GM13976 (cell line): ENCODE results near the gene FSTL5.

Experiments
- DNase-seq: peaks from one replicate; pipeline ENCODE4 v3.0.0; 2012; ENCODE audit warnings: low spot score
- CTCF ChIP-seq: IDR thresholded peaks from 2 replicates; pipeline ENCODE4 v1.5.1; 2012; ENCODE audit warnings: borderline replicate concordance, mild to moderate bottlenecking; ENCODE audit not compliant: insufficient read depth; ENCODE audit errors: extremely low read depth, missing control alignments, control extremely low read depth
- in situ Hi-C: fragments of 300-500 bp; cut with MboI; formaldehyde crosslinking; loops from one replicate; pipeline ENCODE4 v1.12.0; 2022; ENCODE audit warnings: low sequenced_read_pairs, mixed read lengths, inconsistent platforms; ENCODE audit not compliant: unreplicated experiment

Gene FSTL5

GRCh38 chr4:161382655-161383054 lies 781.1 kb downstream of the FSTL5 start:
- in situ Hi-C loops, result no loop called here
- no peak for TF ChIP-seq CTCF
- no peak for DNase-seq

- no peak for TF ChIP-seq CTCF
- no peak for DNase-seq
- in situ Hi-C loops, result no loop called here
Measured at GRCh38 chr4:161376275-161376674, 787.5 kb downstream of the FSTL5 start.

DNA sequence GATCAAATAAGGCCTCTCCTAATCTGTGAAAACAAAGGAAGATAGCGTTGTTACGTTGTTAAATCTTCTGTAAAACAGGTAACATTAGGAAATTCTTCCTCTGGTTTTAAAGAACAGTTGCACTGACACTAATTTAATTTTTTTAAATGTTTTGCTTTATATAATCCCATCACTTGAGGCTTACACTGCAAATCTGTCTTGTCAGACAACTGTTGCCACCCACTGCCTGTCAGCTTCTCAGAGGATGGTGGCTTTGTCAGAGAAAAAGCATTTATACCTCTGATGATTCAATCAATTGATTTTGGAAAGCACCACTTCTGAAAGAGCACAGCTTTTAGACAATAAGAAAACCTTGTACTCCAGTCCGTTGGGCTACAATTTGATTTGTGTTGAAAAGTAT lies 799.1 kb downstream of the FSTL5 start:
- in situ Hi-C loops, result no loop called here
- no peak for TF ChIP-seq CTCF
- DNase-seq, result no peak

- no peak for TF ChIP-seq CTCF
Measured at GRCh38 chr4:161360982-161361381, 802.8 kb downstream of the FSTL5 start.

GRCh38 chr4:161359491-161359890 lies 804.3 kb downstream of the FSTL5 start:
- in situ Hi-C loops, result no loop called here
- no peak for TF ChIP-seq CTCF
- no peak for DNase-seq

More at GRCh38 chr4:161360982-161361381, 802.8 kb downstream of the FSTL5 start:
- DNase-seq, result no peak
- in situ Hi-C loops, result no loop called here

- in situ Hi-C loops, result no loop called here
- DNase-seq, result no peak
- no peak for TF ChIP-seq CTCF
Measured at GRCh38 chr4:161356351-161356750, 807.4 kb downstream of the FSTL5 start.

- TF ChIP-seq CTCF, result no peak
- in situ Hi-C loops, result no loop called here
- DNase-seq, result no peak
Measured at GRCh38 chr4:161350946-161351345, 812.9 kb downstream of the FSTL5 start.
